Nephron (organoid): Measurements from ENCODE around the gene EFCAB8.

Experiments
- H3K27ac Mint-ChIP-seq, 3 experiments: 2 replicates each; pipeline ENCODE4 v1.8.0; 2020; ENCODE audit warnings: mixed read lengths in 3 of 3, mild to moderate bottlenecking in 2 of 3, moderate library complexity in 1 of 3
- H3K27me3 Mint-ChIP-seq: 2 replicates; pipeline ENCODE4 v1.8.0; 2021; ENCODE audit warnings: low read depth, mild to moderate bottlenecking, moderate library complexity, mixed read lengths
- H3K36me3 Mint-ChIP-seq: 2 replicates; pipeline ENCODE4 v1.8.0; 2020; ENCODE audit warnings: low read depth, mixed read lengths
- H3K4me1 Mint-ChIP-seq: 2 replicates; pipeline ENCODE4 v1.8.0; 2020; ENCODE audit warnings: mixed read lengths
- H3K4me3 Mint-ChIP-seq, 3 experiments: 2 replicates each; pipeline ENCODE4 v1.8.0; 2020; ENCODE audit warnings: mild to moderate bottlenecking in 3 of 3, mixed read lengths in 3 of 3, moderate library complexity in 2 of 3
- H3K9me3 Mint-ChIP-seq: 2 replicates; pipeline ENCODE4 v1.8.0; 2020; ENCODE audit warnings: mixed read lengths
- CTCF ChIP-seq, 3 experiments: fragments of 200-600 bp; sonication (generic); IDR thresholded peaks; one replicate each; pipeline ENCODE4 v1.5.0; 2021; ENCODE audit warnings: antibody characterized with exemption in 3 of 3; ENCODE audit not compliant: unreplicated experiment in 3 of 3

The EFCAB8 gene

DNA sequence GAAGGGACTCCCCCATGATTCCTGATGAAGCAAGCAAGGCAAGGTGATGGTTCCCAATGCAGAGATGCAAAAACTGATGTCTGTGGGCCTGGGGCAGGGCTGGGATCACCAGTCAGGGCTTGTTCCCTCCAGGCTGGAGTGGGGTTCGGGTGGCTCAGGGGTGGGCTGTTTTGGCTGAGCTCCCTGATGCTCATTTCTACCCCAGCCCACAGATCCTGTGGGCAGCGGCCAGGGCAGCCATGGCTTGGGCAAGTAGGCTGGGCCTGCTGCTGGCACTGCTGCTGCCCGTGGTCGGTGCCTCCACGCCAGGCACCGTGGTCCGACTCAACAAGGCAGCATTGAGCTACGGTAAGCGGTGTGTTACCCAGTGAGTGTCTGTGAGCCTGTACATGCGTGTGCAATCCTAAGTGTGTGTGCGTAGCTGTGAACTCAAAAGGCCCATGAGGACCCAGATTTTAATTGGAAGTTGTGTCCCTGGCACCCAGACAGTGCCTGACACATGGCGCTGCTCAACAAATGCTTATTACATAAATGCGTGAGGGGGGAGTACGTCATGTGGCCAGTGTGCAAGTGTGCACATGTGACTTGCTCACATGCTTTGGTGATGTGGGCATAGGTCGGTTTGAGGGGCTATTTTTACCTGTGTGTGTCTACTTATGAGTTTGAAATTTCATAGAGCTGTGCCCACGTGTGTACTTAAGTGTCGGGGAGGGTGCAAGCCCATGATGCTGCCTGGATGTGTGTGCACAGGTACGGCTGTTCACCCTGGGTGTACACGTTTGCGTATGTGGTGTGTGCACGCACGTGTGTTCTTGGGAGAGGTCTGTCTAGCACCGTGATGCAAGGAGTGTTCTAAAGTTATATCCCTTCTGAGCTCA, 149.9 kb downstream of the EFCAB8 start:
- Mint-ChIP-seq H3K4me1 (no peaks in the 10 kb centered on the region), H3K27me3 (peaks cover 5% of the 10 kb centered on the region), H3K27ac (no peak overlapping the region), H3K36me3 (no peaks in the 10 kb centered on the region), H3K4me3 (no peak overlapping the region), H3K9me3 (peaks cover 4% of the 10 kb centered on the region)
- no peak for TF ChIP-seq CTCF (IDR thresholded peaks at IDR 0.05; ENCODE audit: unreplicated experiment in 3 of 3)

DNA sequence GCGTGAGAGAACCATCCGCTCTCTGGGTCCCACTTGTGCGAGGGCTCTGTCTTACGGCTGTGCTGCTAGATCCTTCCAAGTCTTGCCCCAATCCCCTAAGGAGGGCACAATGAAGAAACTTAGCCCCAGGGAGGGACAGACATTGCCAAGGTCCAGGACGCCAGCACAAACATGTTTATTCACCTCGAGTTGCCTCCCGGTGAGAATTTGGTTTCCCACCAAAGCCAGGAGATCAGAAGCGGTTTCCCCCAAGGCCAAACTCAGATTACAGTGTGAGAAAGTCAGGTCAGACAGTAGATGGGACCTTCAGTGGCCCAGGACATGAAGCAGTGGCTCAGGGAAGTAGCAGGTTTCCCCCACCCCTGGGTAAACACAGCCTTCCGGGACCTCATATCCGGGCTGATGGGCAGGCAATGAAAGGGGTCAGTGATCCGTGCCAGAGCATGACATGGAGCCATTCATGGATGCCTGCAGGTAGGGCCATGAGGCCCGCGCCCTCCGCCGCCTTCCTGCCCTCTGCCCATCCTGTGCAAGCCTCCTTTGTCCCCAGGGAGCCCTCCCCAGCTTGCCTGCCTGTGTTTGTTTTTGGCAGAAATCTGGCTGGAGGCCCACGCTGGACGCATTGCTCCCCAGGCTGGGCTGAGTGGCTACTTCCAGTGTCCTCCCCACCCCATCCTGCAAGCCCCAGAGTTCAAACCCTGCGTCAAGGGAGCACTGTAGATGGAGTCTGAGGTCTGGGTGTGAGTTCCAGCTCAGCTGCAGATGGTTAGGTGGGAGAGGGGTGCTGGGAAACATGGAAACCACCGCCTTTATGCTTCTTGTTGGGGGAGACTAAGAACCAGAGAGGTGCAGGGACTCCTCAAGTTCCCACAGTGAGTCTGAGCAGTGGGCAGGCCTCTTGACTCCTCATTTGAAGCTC, 150.8 kb downstream of the EFCAB8 start:
- no peak overlapping the region for H3K27ac Mint-ChIP-seq
- H3K9me3 Mint-ChIP-seq = peaks cover 4% of the 10 kb centered on the region
- H3K4me3 Mint-ChIP-seq = no peak overlapping the region
- H3K27me3 Mint-ChIP-seq = peaks cover 5% of the 10 kb centered on the region
- no peaks in the 10 kb centered on the region for H3K4me1 Mint-ChIP-seq
- TF ChIP-seq CTCF (IDR thresholded peaks at IDR 0.05; ENCODE audit: unreplicated experiment in 3 of 3) = no peak
- H3K36me3 Mint-ChIP-seq = no peaks in the 10 kb centered on the region

DNA sequence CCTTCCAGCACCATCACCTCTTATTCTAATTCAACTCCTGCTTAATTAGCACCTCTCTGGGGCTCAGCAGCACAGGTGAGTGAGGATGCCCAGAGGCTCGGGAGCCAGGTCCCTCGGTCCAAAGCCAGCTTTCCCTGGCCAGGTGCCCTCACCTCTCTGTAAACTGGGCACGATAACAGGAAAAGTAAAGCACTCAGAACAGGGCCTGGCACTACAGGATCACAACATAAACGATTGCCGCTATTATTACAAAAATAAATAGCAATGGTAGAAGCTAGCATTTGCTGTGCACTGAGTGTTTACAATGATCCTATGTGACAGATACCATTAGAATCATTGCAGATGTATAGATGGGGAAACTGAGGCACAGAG, 151.4 kb downstream of the EFCAB8 start:
- Mint-ChIP-seq H3K27me3 (peaks cover 5% of the 10 kb centered on the region), H3K4me1 (no peaks in the 10 kb centered on the region), H3K9me3 (peaks cover 3% of the 10 kb centered on the region), H3K36me3 (no peaks in the 10 kb centered on the region), H3K4me3 (no peak overlapping the region), H3K27ac (no peak overlapping the region)
- TF ChIP-seq CTCF (IDR thresholded peaks at IDR 0.05; ENCODE audit: unreplicated experiment in 3 of 3) = no peak

GRCh38 chr20:33010674-33011449, 152.1 kb downstream of the EFCAB8 start:
- Mint-ChIP-seq H3K36me3 (no peaks in the 10 kb centered on the region), H3K27me3 (peaks cover 5% of the 10 kb centered on the region), H3K27ac (no peak overlapping the region), H3K9me3 (no peaks in the 10 kb centered on the region), H3K4me3 (no peak overlapping the region), H3K4me1 (no peaks in the 10 kb centered on the region)
- TF ChIP-seq CTCF (IDR thresholded peaks at IDR 0.05; ENCODE audit: unreplicated experiment in 3 of 3) = no peak
